Ovary (tissue), 9 donors: ENCODE data around the gene ABHD12. TPM values are rescaled to one million over a fixed set of nuclear protein-coding genes. Genes with fewer than 3 reads are reported as not detected.
A peak's percentile ranks its signal among the peaks of the same experiment; 100 is the strongest.

Source experiments
- DNase-seq, 5 donors: peaks; one replicate each; pipeline ENCODE4 v3.0.0-alpha.2; 2019 to 2020
- H3K27ac ChIP-seq, 2 donors: fragments of 200-600 bp; one replicate each; pipeline versions ENCODE4 v1.5.1 to v1.8.0; 2019 to 2022
- H3K27me3 ChIP-seq: fragments of 200-600 bp; one replicate; pipeline ENCODE4 v1.8.0; 2022
- H3K36me3 ChIP-seq: fragments of 200-600 bp; sonication (generic); one replicate; pipeline ENCODE4 v1.5.1; 2019
- H3K4me1 ChIP-seq: one replicate; pipeline ENCODE4 v1.8.1; 2013; ENCODE audit warnings: mild to moderate bottlenecking, moderate library complexity; ENCODE audit not compliant: insufficient read depth
- H3K4me3 ChIP-seq: fragments of 200-600 bp; sonication (generic); one replicate; pipeline ENCODE4 v1.5.1; 2017
- H3K9me3 ChIP-seq, 2 donors: fragments of 200-600 bp in 1 of 2; sonication (generic) in 1 of 2; one replicate each; pipeline versions ENCODE4 v1.5.1 to v1.8.1; 2013 to 2019; ENCODE audit warnings: mild to moderate bottlenecking in 1 of 2, moderate library complexity in 1 of 2
- EP300 ChIP-seq: sonication (generic); formaldehyde crosslinking; IDR thresholded peaks from one replicate; pipeline ENCODE4 v1.6.1; 2017; ENCODE audit warnings: antibody characterized with exemption
- POLR2A ChIP-seq: fragments of 450-650 bp; IDR thresholded peaks from one replicate; pipeline ENCODE4 v1.6.1; 2017; ENCODE audit warnings: antibody characterized with exemption, mild to moderate bottlenecking, moderate library complexity
- WGBS, 3 donors: extraction: QIAGEN DNeasy Blood & Tissue Kit in 1 of 3; methylation state at CpG; one replicate each; pipeline versions ENCODE4 v1.1.5 to v1.1.7; 2013 to 2017; 5-methylcytosine and 5-hydroxymethylcytosine counted together
- intact Hi-C, 4 donors: fragments of 100-400 bp; cut with DNase I; formaldehyde crosslinking; loops; one replicate each; pipeline versions ENCODE4 v1.11.0 to v1.15.1; 2022 to 2023
- polyA plus RNA-seq, 2 donors: library from polyadenylated mRNA; stranded (reverse); fragments of 200-250 nt in 1 of 2; fragments of 350-450 nt in 1 of 2; fragmentation: Illumina TruSeq in 1 of 2; extraction: RNeasy Lipid Tissue Mini Kit (QIAGEN cat#74804) in 1 of 2; gene quantifications; one replicate each; pipeline ENCODE4 v1.2.3, GENCODE V29; 2013 to 2014
- total RNA-seq, 7 donors: library from RNA; depleted of rRNA in 2 of 7; stranded (reverse); fragments of >200 nt in 2 of 7; fragmentation: NEBNext Ultra II Directional in 3 of 7; extraction: Animal tissue kit (Norgen Biotek cat#: 25700) in 3 of 7; gene quantifications; one replicate each; pipeline versions ENCODE4 v1.1.0 to v1.2.4, GENCODE V29; 2016 to 2023
- TF ChIP-seq, protein P1 (sequence below), 3 donors: fragments of 450-650 bp in 2 of 3; fragments of 200-600 bp in 1 of 3; IDR thresholded peaks; one replicate each; pipeline versions ENCODE4 v1.5.1 to v1.8.0; 2016 to 2022; ENCODE audit warnings: antibody characterized with exemption in 3 of 3, mild to moderate bottlenecking in 1 of 3
- donor health status: DM: no; HTN: no; CAD: no; lungs with moderate emphysema.
- donor health status: DM: no; HTN: no; CAD: no.
- donor health status: Bipolar disorder and iron deficiency.
- donor health status: DM: yes; HTN: yes; CAD: no.
- donor health status: DM: no; HTN: no; CAD: no.
- donor health status: DM: yes; HTN: yes; CAD: no.

The ABHD12 gene
- total and polyA plus RNA-seq, 9 donors = 15.0 to 87.6 (median 37.6) TPM

DNA sequence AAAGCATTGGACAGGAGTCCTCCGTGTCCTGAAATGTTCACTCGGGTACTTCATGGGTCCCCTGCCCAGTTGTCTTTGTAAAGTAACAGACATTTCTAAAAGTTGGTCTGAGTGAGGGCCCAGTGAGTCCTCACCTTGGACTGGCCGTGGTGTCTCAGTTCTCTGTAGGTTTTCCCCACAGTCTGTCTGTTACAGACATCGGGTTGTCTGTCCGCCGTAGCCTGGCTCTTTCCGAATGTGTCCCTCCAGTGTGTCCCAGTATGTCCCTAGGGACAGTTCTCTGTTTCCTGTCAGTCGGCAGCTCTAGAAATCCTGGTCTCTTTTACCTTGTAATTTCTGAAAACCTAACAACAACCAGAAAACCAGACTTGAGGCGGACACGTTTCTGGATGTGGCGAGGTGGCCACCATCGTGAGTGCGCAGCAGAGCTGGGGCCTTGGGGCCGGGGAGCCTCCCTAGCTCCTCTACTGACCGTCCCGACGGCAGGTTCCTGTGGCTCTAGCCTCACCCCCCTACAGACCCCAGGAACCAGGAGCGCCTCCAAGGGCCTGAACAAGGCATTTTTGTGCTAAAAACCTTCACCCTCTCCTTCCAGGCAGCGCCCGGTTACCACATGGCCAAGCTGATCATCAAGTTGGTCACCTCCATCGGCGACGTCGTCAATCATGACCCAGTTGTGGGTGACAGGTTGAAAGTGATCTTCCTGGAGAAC is 100.6 kb downstream of the ABHD12 start:
- Histone ChIP-seq H3K4me1 (no peaks in the 10 kb centered on the region), H3K27me3 (no peaks in the 10 kb centered on the region), H3K27ac (no peak overlapping the region), H3K4me3 (no peak overlapping the region), H3K36me3 (no peaks in the 10 kb centered on the region), H3K9me3 (no peaks in the 10 kb centered on the region)
- DNase-seq = peak in 1 of 5 donors; percentile 9
- TF ChIP-seq, protein P1, sequence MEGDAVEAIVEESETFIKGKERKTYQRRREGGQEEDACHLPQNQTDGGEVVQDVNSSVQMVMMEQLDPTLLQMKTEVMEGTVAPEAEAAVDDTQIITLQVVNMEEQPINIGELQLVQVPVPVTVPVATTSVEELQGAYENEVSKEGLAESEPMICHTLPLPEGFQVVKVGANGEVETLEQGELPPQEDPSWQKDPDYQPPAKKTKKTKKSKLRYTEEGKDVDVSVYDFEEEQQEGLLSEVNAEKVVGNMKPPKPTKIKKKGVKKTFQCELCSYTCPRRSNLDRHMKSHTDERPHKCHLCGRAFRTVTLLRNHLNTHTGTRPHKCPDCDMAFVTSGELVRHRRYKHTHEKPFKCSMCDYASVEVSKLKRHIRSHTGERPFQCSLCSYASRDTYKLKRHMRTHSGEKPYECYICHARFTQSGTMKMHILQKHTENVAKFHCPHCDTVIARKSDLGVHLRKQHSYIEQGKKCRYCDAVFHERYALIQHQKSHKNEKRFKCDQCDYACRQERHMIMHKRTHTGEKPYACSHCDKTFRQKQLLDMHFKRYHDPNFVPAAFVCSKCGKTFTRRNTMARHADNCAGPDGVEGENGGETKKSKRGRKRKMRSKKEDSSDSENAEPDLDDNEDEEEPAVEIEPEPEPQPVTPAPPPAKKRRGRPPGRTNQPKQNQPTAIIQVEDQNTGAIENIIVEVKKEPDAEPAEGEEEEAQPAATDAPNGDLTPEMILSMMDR (IDR thresholded peaks at IDR 0.05) = no peak
- no peak for TF ChIP-seq POLR2A
- TF ChIP-seq EP300 = no peak
- intact Hi-C loops = loop anchor here in 3 of 4 donors (5.0 to 10.0 kb wide), 4 partner anchors 105 to 295 kb away; partner anchors contain the start of genes ABHD12 (in 2 of the 3) and APMAP (in 1 of the 3)
- WGBS, 3 donors = 91 to 93% (median 93%) methylated on average over 24 of the region's 24 CpGs

DNA sequence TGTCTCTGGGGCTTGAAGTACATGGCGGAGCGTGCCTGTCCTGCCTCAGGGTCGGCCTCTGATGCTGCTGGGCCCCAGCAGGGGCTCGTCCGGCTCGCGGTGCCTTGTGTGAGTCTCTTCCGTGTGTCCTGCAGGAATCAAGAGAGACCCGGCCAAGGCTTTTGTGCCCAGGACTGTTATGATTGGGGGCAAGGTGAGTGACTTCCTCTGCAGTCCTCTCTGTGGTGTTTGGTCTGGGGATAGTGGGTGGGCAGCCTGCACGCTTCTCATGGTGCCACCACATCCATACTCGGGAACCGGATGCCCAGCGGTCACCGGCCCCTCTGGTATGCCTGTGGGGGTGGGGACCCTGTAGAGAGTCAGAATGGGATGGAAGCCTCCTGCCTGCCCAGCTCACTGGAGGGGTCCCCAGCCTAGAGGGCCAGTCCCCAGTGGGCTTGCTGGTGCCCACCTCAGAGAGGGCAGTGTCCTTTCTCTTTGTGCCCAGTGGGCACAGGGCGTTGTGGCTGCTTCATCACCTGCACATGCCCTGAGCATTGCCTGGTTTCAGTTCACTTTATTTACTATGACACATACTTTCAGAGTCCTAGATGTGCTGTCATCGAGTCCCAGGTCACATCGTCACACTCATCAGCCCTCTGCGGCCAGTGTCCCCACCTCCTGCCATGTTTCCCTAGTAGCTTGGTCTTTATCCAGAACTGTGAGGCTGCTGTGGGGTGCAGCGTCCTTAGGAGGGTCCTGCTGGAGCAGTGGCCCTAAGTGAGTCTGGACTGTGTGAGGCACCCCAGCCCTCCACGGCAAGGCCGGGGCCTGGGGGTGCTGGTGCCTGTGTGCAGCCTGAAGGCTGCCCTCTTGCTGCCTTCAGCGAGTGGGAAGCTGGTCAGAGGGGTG is 102.1 kb downstream of the ABHD12 start:
- H3K36me3 ChIP-seq = no peaks in the 10 kb centered on the region
- intact Hi-C loops = no loop called here
- H3K4me1 ChIP-seq = no peaks in the 10 kb centered on the region
- no peak overlapping the region for H3K27ac ChIP-seq
- no peaks in the 10 kb centered on the region for H3K9me3 ChIP-seq
- no peak overlapping the region for H3K4me3 ChIP-seq
- peak in 4 of 5 donors; percentile 4 to 25 (median 11) for DNase-seq
- no peaks in the 10 kb centered on the region for H3K27me3 ChIP-seq
- TF ChIP-seq, protein P1 (IDR thresholded peaks at IDR 0.05) = no peak
- no peak for TF ChIP-seq POLR2A
- no peak for TF ChIP-seq EP300
- WGBS, 3 donors = 90 to 91% (median 91%) methylated on average over 18 to 22 of the region's 22 CpGs

DNA sequence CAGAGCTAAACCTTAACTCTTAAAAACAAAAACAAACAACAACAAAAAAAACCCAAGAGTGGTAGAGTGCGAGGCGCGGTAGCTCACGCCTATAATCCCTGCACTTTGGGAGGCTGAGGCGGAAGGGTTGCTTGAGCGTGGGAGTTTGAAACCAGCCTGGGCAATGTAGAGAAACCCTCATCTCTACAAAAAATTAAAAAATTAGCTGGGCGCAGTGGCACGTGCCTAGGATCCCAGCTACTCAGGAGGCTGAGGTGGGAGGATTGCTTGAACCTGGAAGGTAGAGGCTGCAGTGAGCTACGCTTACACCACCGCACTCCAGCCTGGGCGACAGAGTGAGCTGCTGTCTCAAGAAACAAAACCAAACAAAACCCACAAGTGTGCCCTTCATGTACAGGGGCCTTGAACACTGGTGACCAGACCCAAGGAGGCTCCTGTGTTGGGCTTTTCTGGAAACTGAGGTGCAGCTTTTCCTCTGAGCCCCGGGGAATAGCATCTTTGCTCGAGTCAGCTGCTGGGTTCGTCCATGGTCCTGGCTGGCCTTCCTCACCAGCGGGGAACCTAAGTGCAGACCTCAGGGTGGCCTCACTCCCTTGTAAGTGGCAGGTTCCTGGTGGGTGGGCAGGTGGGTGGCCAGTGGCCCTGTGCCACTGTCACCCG is 102.9 kb downstream of the ABHD12 start:
- Histone ChIP-seq H3K36me3 (no peaks in the 10 kb centered on the region), H3K4me3 (no peak overlapping the region), H3K9me3 (no peaks in the 10 kb centered on the region), H3K27me3 (no peaks in the 10 kb centered on the region), H3K4me1 (no peaks in the 10 kb centered on the region), H3K27ac (no peak overlapping the region)
- DNase-seq = peak in 2 of 5 donors; percentile 9 to 12
- 89 to 94% (median 92%) methylated on average over 14 to 16 of the region's 16 CpGs for WGBS, 3 donors
- intact Hi-C loops = no loop called here
- TF ChIP-seq, protein P1 (IDR thresholded peaks at IDR 0.05) = no peak
- TF ChIP-seq POLR2A = no peak
- TF ChIP-seq EP300 = no peak

DNA sequence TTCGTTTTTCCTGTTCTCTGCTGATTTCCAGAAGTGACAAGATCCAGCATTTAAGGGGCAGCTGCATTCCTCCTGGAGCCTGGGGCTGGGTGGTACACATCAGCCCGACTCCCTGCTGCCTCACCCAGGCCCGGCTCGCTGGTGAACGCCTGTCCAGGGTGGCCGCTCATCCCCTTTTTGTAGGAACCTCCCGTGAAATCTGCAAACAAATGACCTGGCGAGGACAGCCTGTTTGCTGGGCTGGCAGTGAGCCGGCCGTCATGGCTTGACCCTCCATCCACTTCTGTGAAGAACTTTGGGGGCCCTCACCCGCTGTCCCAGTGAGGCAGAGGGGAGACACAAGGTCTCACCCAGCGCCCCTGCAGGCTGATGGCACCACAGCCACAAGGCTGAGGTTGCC is 103.7 kb downstream of the ABHD12 start:
- Histone ChIP-seq H3K4me1 (no peaks in the 10 kb centered on the region), H3K4me3 (no peak overlapping the region), H3K27ac (no peak overlapping the region), H3K27me3 (no peaks in the 10 kb centered on the region), H3K36me3 (no peaks in the 10 kb centered on the region), H3K9me3 (no peaks in the 10 kb centered on the region)
- intact Hi-C loops = no loop called here
- peak; percentile 4 to 25 (median 10) for DNase-seq
- 93 to 97% (median 96%) methylated on average over 12 of the region's 12 CpGs for WGBS, 3 donors
- TF ChIP-seq, protein P1 (IDR thresholded peaks at IDR 0.05) = no peak
- no peak for TF ChIP-seq EP300
- TF ChIP-seq POLR2A = no peak
